GM12891 (cell line): ENCODE results near the gene DNAAF3.
A peak's percentile ranks its signal among the peaks of the same experiment; 100 is the strongest.

Experiments
- DNase-seq: peaks from one replicate; pipeline ENCODE4 v3.0.0; 2011; ENCODE audit warnings: low spot score; ENCODE audit not compliant: insufficient read length
- FAIRE-seq: peaks from 2 replicates; lab custom pipeline; 2011; peaks lifted over from hg19 to GRCh38; lab: Jason Lieb, UNC
- PAX5 ChIP-seq: IDR thresholded peaks from 2 replicates; pipeline ENCODE4 v1.6.1; 2011; ENCODE audit warnings: low read length, moderate library complexity, mild to moderate bottlenecking; ENCODE audit not compliant: insufficient read depth, severe bottlenecking
- POLR2A ChIP-seq: IDR thresholded peaks from 2 replicates; pipeline ENCODE4 v1.6.1; 2011; ENCODE audit warnings: low read depth, low read length, control low read depth
- POLR2AphosphoS5 ChIP-seq: IDR thresholded peaks from 2 replicates; pipeline ENCODE4 v1.6.1; 2011; ENCODE audit warnings: low read depth, low read length, control low read depth
- POU2F2 ChIP-seq: IDR thresholded peaks from 2 replicates; pipeline ENCODE4 v1.6.1; 2011; ENCODE audit warnings: low read depth, mild to moderate bottlenecking, control low read depth, low read length, moderate library complexity
- SPI1 ChIP-seq: IDR thresholded peaks from 2 replicates; pipeline ENCODE4 v1.6.1; 2011; ENCODE audit warnings: low read depth, low read length, control low read depth
- TAF1 ChIP-seq: IDR thresholded peaks from 2 replicates; pipeline ENCODE4 v1.6.1; 2011; ENCODE audit warnings: low read depth, low read length, control low read depth

DNAAF3 gene

DNA sequence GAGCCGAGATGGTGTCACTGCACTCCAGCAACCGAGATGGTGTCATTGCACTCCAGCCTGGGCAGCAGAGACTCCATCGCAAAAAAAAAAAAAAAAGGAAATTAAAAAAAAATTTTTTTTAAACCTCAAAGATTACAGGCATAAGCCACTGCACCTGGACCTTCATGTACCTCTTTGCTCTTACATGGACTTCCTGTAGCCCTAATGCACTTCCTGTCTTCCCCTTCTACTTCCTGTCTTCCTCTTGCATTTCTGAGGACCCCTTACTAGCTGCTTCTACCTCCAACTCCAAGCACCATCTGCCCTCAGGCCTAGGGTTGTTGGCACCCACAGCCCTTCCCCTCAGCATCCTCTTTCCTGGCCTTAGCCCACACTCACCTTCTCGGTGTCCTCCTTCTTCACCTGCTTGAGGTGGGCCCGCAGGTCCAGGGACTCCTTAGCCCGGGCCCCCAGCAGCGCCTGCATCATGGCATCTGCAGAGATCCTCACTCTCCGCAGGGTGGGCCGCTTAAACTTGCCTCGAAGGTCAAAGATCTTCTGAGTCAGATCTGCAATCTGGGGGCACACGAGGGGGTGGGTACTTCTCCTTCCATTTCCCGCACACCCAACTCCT lies 12.7 kb downstream of the DNAAF3 start:
- no peak for DNase-seq
- FAIRE-seq: no peak
- no peak for TF ChIP-seq POLR2AphosphoS5
- TF ChIP-seq TAF1: no peak
- no peak for TF ChIP-seq SPI1
- TF ChIP-seq POLR2A: no peak
- no peak for TF ChIP-seq POU2F2
- no peak for TF ChIP-seq PAX5

DNA sequence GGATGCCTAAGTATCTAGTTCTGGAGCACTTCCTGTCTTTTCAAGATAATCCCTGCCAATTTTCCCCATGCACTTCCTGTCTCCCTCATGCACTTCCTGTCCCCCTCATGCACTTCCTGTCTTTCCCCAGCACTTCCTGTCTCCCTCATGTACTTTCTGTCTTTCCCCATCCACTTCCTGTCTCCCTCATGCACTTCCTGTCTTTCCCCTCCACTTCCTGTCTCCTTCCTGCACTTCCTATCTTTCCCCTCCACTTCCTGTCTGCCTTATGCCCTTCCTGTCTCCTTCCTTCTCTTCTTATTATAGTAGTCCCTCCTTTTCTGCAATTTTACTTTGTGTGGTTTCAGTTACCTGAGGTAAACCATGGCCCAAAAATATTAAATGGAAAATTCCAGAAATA lies 14.4 kb downstream of the DNAAF3 start:
- no peak for DNase-seq
- no peak for TF ChIP-seq POLR2AphosphoS5
- 0 out of 2 replicates have a peak, but pooled peaks have one; percentile 9 for TF ChIP-seq SPI1
- TF ChIP-seq POLR2A: no peak
- FAIRE-seq: no peak

DNA sequence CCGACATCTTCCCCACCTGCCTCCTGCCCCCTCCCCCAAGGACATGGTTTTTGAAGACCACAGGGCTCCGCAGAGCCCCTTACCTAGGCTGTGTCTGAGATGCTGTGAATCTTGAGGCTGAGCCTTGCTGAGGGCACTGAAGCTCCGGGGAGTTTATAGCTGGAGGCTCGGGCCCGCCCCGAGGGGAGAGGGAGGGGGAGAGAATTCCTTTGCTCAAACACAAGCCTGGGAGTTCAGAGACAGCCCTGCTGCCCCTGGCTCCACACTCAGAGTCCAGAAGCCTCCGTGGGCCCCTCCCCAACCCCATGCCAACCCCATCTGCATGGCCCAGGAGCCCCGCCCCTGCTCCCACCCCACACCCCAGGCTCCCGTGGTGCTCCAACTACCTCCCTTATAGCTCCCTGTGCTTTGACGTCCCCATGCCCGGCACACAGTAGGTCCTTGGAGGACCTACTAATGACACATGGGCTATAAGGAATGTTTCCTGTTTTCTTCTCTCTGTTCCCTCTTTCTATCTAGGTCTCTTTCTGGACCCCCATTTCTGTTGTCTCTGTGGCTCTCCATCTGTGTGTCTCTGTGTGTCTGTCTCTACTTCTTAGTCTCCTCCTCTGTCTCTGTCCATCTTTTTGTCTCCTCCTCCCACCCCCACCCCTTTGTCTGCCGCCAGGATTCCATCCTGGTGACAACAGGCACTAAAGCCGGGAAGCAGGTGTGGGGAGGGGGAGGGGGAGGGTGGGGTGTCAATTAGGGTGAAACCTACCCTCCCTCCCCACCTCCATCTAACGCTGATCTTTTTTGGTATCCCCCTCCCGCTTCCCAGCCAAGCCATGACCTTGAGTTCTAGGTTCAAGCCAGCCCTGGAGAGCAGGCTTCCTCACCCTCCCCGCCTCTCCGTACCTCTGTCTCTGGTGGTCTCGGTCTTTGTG lies 17.1 kb downstream of the DNAAF3 start, which contains the start of gene TNNT1:
TNNT1 (minus strand) TSS at position 129 of the 926 bp plus-strand sequence. CDS start 2,049 bp downstream, outside the sequence.
- TF ChIP-seq PAX5 (no peak), POLR2A (no peak), POLR2AphosphoS5 (no peak), SPI1 (no peak), TAF1 (no peak), POU2F2 (no peak)
- DNase-seq (no peak), FAIRE-seq (no peak)

DNA sequence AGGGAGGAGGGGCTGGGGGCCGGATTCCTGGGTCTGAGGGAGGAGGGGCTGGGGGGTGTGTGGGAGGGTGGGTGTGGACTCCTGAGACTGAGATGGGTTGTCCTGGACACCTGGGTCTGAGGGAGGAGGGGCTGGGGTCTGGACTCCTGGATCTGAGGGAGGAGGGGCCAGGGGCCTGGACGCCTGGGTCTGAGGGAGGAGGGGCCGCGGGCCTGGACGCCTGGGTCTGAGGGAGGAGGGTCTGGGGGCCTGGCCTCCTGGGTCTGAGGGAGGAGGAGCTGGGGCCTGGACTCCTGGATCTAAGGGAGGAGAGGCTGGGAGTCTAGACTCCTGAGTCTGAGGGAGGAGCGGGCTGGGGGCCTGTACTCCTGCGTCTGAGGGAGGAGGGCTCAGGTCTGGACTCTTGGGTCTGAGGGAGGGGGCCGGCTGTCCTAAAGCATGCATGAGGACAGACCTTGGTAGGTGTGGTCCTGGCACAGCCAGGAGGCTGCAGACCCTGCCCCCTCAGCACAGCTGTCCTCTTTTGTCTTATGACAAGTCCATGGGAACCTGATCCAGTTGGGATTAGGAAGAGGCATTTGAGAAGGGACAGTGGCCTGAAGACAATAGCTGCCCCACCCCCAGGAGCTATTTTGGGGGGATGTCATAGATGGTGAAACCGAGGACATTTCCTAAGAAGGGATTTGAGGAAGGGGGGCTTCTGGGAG lies 18.7 kb downstream of the DNAAF3 start:
- TF ChIP-seq POLR2A (no peak), POLR2AphosphoS5 (no peak), TAF1 (no peak), POU2F2 (no peak), SPI1 (no peak), PAX5 (no peak)
- FAIRE-seq (no peak), DNase-seq (no peak)

DNA sequence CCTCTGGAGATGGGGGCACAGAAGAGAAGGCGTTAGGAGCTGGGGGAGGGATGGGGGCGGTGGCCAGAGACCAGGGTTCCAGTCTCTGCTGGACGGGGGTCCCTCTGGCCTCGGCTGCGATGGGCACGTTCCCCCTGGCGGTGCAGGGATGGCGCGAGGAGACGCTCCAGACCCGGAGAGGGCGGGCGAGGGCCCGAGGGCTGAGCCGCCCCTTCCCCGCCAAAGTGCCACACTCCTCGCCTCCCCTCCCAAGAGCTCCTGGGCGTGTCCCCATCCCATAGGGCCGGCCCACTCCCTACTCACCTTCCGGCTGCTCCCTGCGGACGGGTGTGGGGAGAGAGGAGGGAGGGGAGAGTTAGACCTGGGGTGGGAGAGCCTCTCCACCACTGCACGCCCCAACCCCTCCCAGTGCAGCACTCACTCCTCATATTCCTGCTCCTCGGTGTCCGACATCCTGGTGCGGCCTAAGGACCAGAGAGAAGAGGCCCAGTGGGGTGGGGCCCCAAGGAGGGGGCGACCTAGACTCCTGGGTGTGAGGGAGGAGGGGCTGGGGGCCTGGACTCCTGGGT lies 19.6 kb downstream of the DNAAF3 start:
- no peak for FAIRE-seq
- TF ChIP-seq PAX5 (no peak), POU2F2 (no peak)
- no peak for DNase-seq

DNA sequence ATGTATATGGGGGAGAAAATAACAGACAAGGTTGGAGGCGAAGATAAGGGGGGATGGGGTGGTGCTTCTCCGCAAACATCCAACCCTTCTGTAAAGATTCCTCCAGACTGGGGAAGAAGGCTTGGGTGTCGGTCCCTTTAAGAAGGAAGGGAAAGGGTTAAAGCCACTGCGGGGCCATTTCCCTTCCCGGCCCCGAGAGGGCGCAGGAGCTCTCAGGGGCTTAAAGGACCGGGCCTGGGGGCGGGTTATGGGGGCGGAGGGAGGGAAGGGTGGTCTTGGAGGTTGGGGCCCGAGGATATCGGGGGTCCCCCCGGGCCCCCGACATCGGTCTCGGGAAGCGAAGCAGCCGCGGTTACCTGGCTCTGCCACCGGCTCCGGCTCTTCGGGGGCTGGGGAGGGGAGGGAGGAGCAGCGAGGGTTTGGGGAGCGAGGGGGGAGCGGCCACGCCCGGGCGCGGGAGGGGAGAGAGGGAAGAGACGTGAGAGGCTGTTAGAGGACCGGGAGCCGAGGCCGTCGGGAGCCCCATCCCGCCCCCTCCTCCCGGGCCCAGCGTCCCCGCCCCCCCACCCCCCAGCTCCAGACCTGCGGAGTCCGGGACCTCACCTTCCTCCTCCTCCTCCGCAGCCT lies 20.2 kb downstream of the DNAAF3 start:
- FAIRE-seq (no peak), DNase-seq (peak; percentile 72)
- TF ChIP-seq SPI1 (no peak), PAX5 (no peak), POLR2A (no peak), POLR2AphosphoS5 (no peak), POU2F2 (no peak), TAF1 (no peak)

DNA sequence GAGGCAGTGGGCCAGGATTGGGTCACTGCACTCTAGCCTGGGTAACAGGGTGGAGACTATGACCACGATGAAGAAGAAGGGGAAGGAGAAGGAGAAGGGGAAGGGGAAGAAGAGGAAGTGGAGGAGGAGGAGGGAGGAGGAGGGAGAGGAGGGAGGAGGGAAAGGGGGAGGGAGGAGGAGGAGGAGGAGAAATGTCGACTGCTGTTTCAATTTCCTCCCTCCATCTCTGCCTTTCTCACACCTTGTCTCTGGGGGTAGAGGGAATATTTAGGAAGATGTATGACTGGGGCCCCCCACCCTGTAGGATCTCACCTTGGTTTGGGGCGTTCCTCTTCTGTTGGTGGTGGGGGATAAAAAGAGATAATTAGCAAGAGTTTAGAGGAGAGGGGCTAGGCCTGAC lies 21.2 kb downstream of the DNAAF3 start:
- no peak for DNase-seq
- FAIRE-seq: no peak
- TF ChIP-seq SPI1 (no peak), POU2F2 (no peak), POLR2AphosphoS5 (no peak), PAX5 (no peak), POLR2A (no peak), TAF1 (no peak)

DNA sequence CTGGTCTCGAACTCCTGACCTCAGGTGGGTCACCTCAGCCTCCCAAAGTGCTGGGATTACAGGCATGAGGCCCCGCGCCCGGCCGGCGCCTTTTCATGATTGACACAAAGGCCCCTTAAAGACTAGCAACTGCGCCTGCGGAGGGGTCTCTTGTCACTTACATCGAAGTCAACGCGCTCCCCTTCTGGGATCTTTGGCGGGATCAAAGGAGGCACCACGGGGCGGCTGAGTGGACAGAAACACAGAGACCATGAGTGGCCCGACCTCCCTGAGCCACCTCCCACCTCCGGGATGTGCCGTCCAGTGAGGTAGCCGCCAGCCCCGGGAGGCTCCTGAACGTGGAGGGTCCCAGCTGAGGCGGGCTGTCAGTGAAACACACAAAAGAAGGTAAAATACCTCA lies 24.7 kb downstream of the DNAAF3 start:
- FAIRE-seq: no peak

More for the DNA sequence above, 24.7 kb downstream of the DNAAF3 start:
- DNase-seq: no peak
- no peak for TF ChIP-seq TAF1
- no peak for TF ChIP-seq PAX5
- TF ChIP-seq SPI1: no peak
